HG03108 (cell line): ENCODE results near the gene ARHGEF26.

Experiments used
- ATAC-seq: cut with Tn5 transposase; IDR thresholded peaks from one replicate; pipeline ENCODE4 v1.9.1; 2021; ENCODE audit warnings: moderate library complexity; ENCODE audit not compliant: unreplicated experiment

ARHGEF26 gene

GRCh38 chr3:154115332-154115731 lies 5.9 kb upstream of the ARHGEF26 start:
- ATAC-seq: no peak

- no peak for ATAC-seq
Measured at GRCh38 chr3:154119951-154120350, 1.2 kb upstream of the ARHGEF26 start.

GRCh38 chr3:154121701-154122551 lies 736 bp downstream of the ARHGEF26 start:
- ATAC-seq: no peak

- no peak for ATAC-seq
Measured at GRCh38 chr3:154122552-154122911, 1.3 kb downstream of the ARHGEF26 start.

- no peak for ATAC-seq
Measured at GRCh38 chr3:154122912-154123559, 1.8 kb downstream of the ARHGEF26 start.

- no peak for ATAC-seq
Measured at GRCh38 chr3:154123906-154124305, 2.7 kb downstream of the ARHGEF26 start.

GRCh38 chr3:154125378-154126030 lies 4.3 kb downstream of the ARHGEF26 start:
- no peak for ATAC-seq

GRCh38 chr3:154126651-154127050 lies 5.5 kb downstream of the ARHGEF26 start:
- ATAC-seq: no peak

GRCh38 chr3:154129625-154130024 lies 8.4 kb downstream of the ARHGEF26 start:
- ATAC-seq: no peak

GRCh38 chr3:154130540-154130939 lies 9.3 kb downstream of the ARHGEF26 start:
- no peak for ATAC-seq

- no peak for ATAC-seq
Measured at GRCh38 chr3:154131830-154132229, 10.6 kb downstream of the ARHGEF26 start.

GRCh38 chr3:154132777-154133375 lies 11.7 kb downstream of the ARHGEF26 start:
- no peak for ATAC-seq

- no peak for ATAC-seq
Measured at GRCh38 chr3:154135511-154136173, 14.5 kb downstream of the ARHGEF26 start.

GRCh38 chr3:154137036-154137435 lies 15.8 kb downstream of the ARHGEF26 start:
- ATAC-seq: no peak

- no peak for ATAC-seq
Measured at GRCh38 chr3:154139996-154140436, 18.8 kb downstream of the ARHGEF26 start.

GRCh38 chr3:154142608-154143007 lies 21.4 kb downstream of the ARHGEF26 start:
- no peak for ATAC-seq

- no peak for ATAC-seq
Measured at GRCh38 chr3:154143873-154144272, 22.7 kb downstream of the ARHGEF26 start.

GRCh38 chr3:154144825-154145465 lies 23.8 kb downstream of the ARHGEF26 start:
- no peak for ATAC-seq

GRCh38 chr3:154148541-154148940 lies 27.4 kb downstream of the ARHGEF26 start:
- ATAC-seq: no peak

- no peak for ATAC-seq
Measured at GRCh38 chr3:154149286-154149685, 28.1 kb downstream of the ARHGEF26 start.
